Activated CD8-positive, alpha-beta memory T cell treated with anti-CD3 and anti-CD28 coated beads, Interleukin-2, amount 50 U/mL, for 1 hour (primary cell): ENCODE measurements around the gene PRRC2B.
"Not testable (repeated sequence)": the region's sequence is repeated elsewhere in the genome, so short reads cannot be mapped to it uniquely, and the experiment has no call there.

ENCODE experiments used
- DNase-seq: peaks from one replicate; pipeline ENCODE4 v3.0.0-alpha.2; 2020; ENCODE audit errors: extremely low read depth

PRRC2B gene

GRCh38 chr9:131434673-131435072, 40.8 kb downstream of the PRRC2B start:
- DNase-seq: no peak

- DNase-seq: no peak
These were observed 42.5 kb downstream of the PRRC2B start for GRCh38 chr9:131436376-131436775.

- DNase-seq: no peak
These were observed 43.0 kb downstream of the PRRC2B start for GRCh38 chr9:131436865-131437271.

DNA sequence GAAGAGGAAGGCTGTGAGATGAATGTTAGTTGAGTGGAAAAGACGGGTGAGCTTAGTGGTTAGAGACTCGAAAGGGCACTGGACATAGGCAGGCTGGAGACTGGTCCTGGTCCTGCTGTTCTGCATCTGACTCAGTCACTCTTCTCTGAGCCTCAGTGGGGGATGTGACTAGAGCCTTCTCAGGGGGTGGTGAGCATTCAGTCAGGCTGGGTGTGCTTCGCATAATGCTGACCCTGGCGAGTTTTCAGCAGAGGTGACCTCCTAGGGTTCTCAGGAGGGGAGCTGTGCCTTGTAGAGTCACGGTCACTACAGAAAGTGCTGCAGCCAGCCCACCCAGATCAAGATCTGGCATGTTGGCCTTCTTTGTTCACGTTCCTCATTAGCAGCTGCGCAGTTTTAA, 44.3 kb downstream of the PRRC2B start:
- DNase-seq: no peak

DNA sequence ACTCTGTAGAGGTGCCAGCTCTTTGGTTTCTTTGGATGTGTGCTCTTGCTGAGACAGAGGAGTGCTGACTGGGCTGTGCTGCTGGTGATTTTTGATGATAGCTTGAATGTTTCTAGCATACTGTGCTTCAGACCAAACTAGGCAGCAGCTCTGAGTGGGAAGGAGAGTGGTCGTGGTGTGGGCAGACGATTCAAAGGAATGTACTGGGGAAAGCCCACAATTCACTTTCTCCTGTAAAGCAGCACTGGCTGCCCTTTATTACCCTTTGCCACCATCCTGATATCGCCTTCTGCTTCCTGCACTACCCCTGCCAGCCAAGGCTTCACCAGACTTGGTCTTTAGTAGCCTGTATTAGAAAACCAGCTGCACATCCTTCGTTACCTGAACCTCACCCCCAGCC, 45.3 kb downstream of the PRRC2B start:
- no peak for DNase-seq

DNA sequence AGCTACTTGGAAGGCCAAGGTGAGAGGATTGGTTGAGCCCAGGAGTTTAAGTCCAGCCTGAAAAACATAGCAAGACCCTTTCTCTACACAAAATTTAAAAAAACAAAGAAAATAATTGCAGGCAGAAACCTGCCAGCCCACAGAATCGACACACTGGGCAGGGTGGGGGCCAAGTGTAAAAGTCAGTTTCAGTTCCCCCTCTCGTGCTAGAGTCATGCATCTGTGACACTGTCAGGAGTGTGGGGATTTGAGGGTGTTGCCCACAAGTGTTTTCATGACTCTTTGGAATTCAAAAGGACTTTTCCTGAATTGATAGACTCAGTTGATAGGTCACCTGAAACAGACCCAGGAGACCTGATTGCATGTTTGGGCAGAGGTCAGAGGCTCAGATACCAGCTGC, 47.6 kb downstream of the PRRC2B start:
- DNase-seq: no peak

DNA sequence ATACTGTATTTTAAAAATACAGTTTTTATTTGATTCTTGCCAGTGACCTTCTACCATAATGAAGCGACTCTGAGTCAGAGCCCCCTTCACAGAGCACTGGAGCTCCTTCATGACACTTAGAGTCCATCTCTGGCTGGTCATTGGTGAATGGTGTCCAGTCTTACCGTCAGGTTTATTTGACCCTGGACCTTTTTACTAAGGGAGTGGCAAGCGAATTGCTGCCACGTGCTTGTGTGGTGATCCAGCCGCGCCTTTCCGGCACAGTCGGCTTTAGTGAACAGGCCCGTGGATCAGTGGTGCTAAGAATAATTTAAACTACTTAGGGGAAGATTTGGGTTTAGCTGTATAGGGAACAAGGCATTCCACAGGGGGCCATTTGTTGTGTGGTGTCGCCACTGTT, 48.5 kb downstream of the PRRC2B start:
- DNase-seq: no peak

GRCh38 chr9:131443648-131444047, 49.8 kb downstream of the PRRC2B start:
- no peak for DNase-seq

DNA sequence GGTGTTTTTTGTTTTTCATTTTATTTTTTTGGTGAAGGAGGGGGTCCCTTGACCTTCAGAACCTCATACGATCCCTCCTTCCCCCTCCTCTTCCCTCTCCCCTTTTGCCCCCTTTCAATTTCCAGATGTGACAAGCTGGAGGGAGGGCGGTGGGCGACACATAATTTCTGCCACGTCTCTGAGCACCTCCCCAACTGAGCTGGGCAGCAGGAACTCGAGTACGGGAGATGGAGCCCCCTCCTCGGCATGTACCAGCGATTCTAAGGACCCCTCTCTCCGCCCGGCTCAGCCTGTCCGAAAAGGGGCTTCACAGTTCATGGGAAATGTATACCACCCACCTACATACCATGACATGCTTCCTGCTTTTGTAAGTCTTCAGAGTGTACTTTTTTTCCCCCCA, 52.4 kb downstream of the PRRC2B start:
- DNase-seq: no peak

DNA sequence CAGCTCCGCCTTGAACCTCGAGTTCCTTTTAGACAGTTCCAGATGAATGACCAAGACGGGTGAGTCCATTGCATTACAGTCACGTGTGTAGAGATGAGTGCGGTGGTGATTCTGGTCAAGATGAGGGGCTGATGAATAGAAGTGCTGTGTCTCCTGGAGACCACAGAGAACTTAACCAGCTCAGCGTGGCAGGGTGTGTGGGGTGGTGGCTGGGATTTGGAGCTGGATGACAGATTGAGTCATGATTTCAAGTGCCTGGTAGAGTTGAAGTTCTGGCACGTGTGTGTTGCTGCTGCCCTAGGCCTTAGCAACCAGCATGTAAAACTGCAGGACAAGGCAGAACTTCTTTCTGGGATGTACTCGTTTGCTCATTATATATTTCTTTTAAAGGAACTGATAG, 53.3 kb downstream of the PRRC2B start:
- no peak for DNase-seq

GRCh38 chr9:131447600-131447999, 53.7 kb downstream of the PRRC2B start:
- DNase-seq: no peak

GRCh38 chr9:131448818-131449217, 54.9 kb downstream of the PRRC2B start:
- DNase-seq: no peak

DNA sequence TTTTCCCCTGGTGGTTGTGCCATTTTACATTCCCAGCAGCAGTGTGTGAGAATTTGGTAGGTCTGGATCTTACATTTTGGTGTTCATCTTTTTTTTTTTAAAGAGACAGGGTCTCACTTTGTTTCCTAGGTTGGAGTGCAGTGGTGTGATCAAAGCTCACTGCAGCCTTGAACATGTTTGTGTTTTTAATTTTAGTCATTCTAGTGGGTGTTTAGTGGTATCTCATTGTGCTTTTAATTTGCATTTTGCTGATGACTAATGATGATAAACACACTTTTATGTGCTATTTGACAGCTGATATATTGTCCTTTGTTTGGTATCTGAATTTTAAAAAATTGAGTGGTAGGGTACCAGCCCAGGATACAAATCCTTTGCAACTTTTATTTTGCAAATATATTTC, 55.4 kb downstream of the PRRC2B start:
- no peak for DNase-seq

- no peak for DNase-seq
These were observed 60.1 kb downstream of the PRRC2B start for GRCh38 chr9:131454028-131454427.

DNA sequence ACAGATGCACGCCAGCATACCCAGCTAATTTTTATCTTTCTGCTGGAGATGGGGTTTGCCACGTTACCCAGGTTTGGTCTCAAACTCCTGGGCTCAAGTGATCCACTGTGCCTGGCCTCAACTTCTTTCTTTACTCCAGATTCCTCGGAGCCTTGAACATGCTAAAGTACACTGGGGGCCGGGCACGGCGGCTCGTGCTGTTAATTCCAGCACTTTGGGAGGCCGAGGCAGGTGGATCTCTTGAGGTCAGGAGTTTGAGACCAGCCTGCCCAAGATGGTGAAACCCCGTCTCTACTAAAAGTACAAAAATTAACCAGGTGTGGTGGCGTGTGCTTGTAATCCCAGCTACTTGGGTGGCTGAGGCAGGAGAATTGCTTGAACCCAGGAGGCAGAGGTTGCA, 61.8 kb downstream of the PRRC2B start:
- DNase-seq: not testable (repeated sequence)

- DNase-seq: no peak
These were observed 63.9 kb downstream of the PRRC2B start for GRCh38 chr9:131457746-131458145.

DNA sequence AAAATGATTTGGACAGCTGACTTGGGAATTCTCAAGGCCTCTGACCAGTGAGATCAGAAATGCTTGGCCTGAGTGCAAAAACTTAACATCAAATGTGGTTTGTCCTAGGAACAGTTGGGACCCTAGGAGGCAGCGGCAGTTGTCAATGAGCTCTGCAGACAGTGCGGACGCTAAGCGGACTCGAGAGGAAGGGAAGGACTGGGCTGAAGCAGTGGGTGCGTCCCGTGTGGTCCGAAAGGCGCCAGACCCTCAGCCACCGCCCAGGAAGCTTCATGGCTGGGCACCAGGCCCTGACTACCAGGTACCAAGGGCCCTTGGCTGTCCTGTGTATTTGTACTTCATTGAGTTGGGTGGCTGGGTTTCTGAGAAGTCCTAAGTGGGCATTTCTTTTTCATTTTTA, 65.2 kb downstream of the PRRC2B start:
- DNase-seq: no peak

DNA sequence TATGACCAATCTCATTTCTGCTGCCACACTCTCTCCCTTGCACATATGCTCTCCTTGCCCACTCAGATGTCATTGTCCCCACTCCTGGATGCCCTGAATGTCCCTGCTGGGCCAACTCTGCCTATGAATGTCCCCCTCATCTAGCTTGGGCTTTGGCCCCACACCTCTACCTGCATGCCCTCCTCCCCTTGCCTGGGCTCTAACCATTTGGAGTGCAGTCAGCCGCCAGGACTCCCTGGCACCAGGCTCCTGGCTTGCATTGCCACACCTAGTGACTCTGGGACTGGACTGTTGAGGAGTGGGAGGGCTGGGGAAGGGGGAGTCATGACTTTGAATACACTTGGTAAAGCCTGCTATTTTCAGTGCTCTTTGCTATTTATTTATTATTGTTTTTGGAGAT, 67.3 kb downstream of the PRRC2B start:
- DNase-seq: no peak

GRCh38 chr9:131464354-131465000, 70.6 kb downstream of the PRRC2B start:
- no peak for DNase-seq

- no peak for DNase-seq
These were observed 71.5 kb downstream of the PRRC2B start for GRCh38 chr9:131465401-131465800.

DNA sequence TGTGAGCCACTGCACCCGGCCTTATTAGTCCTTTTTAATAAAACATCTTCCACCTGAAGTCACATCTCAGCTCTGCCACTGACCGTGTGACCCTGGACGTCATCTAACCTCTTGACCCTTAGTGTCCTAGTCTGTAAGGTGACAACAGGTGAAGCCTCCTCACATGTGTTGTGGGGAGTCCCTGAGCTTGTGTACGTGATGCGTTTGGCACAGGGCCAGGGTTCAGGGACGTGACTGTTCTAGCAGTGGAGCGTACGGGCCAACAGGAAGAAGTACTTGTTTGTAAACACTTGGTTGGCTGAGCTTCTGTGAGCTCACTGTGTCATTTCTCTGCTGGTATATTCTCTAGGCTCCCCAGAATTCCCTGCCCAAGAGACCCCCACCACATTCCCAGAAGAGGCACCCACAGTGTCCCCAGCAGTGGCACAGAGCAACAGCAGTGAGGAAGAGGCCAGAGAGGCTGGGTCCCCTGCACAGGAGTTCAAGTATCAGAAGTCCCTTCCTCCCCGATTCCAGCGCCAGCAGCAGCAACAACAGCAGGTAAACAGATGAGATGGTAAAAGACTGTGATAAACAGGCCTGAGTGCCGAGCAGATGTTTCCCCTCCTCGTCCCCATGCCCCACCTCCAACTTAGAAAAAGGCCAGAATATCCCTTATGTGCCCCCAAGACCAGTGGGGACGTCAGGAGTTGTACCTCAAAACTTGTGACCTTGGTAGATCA, 73.5 kb downstream of the PRRC2B start:
- DNase-seq: no peak

DNA sequence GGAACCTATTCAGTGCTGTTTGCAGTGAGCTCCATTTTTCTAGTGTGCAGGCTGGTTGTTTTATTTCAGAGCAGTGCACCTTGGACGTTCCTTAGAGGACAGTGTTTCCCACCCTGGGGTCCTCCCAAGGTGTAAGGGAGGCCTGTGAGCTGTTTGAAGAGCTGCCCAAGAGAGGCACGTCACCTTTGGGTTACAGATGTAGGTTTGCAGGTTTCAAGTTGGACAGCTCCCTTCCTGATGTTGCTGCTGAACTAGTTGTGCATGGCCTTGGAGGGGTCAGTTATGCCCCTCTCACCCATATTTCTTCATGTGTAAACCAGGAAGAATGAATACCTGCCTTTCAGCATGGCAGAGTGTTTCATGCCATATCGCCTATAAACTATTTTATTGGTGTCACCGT, 74.1 kb downstream of the PRRC2B start:
- DNase-seq: no peak

GRCh38 chr9:131469356-131469755, 75.5 kb downstream of the PRRC2B start:
- DNase-seq: no peak

- DNase-seq: no peak
These were observed 76.1 kb downstream of the PRRC2B start for GRCh38 chr9:131469951-131470350.
